A673 (cell line): ENCODE data around the gene BHLHE23. TPM values are rescaled to one million over a fixed set of nuclear protein-coding genes. Genes with fewer than 3 reads are reported as not detected.

Experiments used
- BruUV-seq: library from RNA; stranded (reverse); fragments of 400-500 nt; replicated peaks from 2 replicates; lab custom pipeline; 2021; lab: Mats Ljungman, UMichigan
- CTCF ChIA-PET: fragments of 300-600 bp; sonication (Branson Sonifier 250); formaldehyde crosslinking; loops from one replicate; lab custom pipeline; 2022; ENCODE audit warnings: antibody characterized with exemption; lab: Charles Lee
- POLR2A ChIA-PET: fragments of 300-600 bp; sonication (Branson Sonifier 250); formaldehyde crosslinking; loops from one replicate; lab custom pipeline; 2022; ENCODE audit warnings: antibody characterized with exemption; ENCODE audit not compliant: low non-redundant PET; lab: Charles Lee
- DNase-seq: peaks from one replicate; pipeline ENCODE4 v3.0.0-alpha.2; 2015; ENCODE audit warnings: low spot score
- H3K27ac ChIP-seq: fragments of 200-600 bp; sonication (generic); 2 replicates; pipeline ENCODE4 v1.5.1; 2016; ENCODE audit warnings: mixed run types, low read depth, mild to moderate bottlenecking, mixed read lengths, antibody characterized with exemption, low read length; ENCODE audit not compliant: poor library complexity, severe bottlenecking
- H3K27me3 ChIP-seq: fragments of 200-600 bp; sonication (generic); replicated peaks from 2 replicates; pipeline ENCODE4 v1.6.1; 2017; ENCODE audit warnings: mixed run types, low read depth, mild to moderate bottlenecking, mixed read lengths, antibody characterized with exemption, low read length; ENCODE audit not compliant: insufficient read depth, poor library complexity
- H3K36me3 ChIP-seq: fragments of 200-600 bp; sonication (generic); 2 replicates; pipeline ENCODE4 v1.6.1; 2016; ENCODE audit warnings: mixed run types, mild to moderate bottlenecking, mixed read lengths, antibody characterized with exemption, low read length; ENCODE audit not compliant: insufficient read depth, poor library complexity, severe bottlenecking
- H3K4me1 ChIP-seq: fragments of 200-600 bp; sonication (generic); 2 replicates; pipeline ENCODE4 v1.6.1; 2017; ENCODE audit warnings: mixed run types, mild to moderate bottlenecking, mixed read lengths, antibody characterized with exemption, low read length; ENCODE audit not compliant: insufficient read depth, poor library complexity, severe bottlenecking
- H3K4me3 ChIP-seq: fragments of 200-600 bp; sonication (generic); 2 replicates; pipeline ENCODE4 v1.5.1; 2016; ENCODE audit warnings: low read depth, mixed run types, mild to moderate bottlenecking, mixed read lengths, low read length; ENCODE audit not compliant: poor library complexity, severe bottlenecking
- H3K9me3 ChIP-seq: fragments of 200-600 bp; sonication (generic); 2 replicates; pipeline ENCODE4 v1.6.1; 2016; ENCODE audit warnings: mixed run types, low read depth, mild to moderate bottlenecking, mixed read lengths, antibody characterized with exemption, low read length; ENCODE audit not compliant: poor library complexity, severe bottlenecking
- CTCF ChIP-seq: fragments of 300-800, 200-600 bp; sonication (generic); conservative IDR thresholded peaks from 2 replicates; pipeline ENCODE4 v1.5.1; 2017; ENCODE audit warnings: low read depth, mild to moderate bottlenecking, antibody characterized with exemption, low read length, moderate library complexity, mixed read lengths
- EZH2 ChIP-seq: fragments of 200-600 bp; sonication (generic); IDR thresholded peaks from 2 replicates; pipeline ENCODE4 v1.6.1; 2017; ENCODE audit warnings: borderline replicate concordance, low read depth, mild to moderate bottlenecking, mixed read lengths, antibody characterized with exemption, low read length; ENCODE audit not compliant: poor library complexity, severe bottlenecking
- intact Hi-C: fragments of 100-400 bp; cut with micrococcal nuclease; formaldehyde crosslinking; loops from one replicate; pipeline ENCODE4 v1.10.0; 2022; ENCODE audit not compliant: unreplicated experiment
- total RNA-seq: library from RNA; stranded (reverse); gene quantifications from 2 replicates; pipeline ENCODE4 v1.2.3, GENCODE V29; 2021

BHLHE23 gene
- total RNA-seq, 1 experiment from 2014 or later = not detected

- CTCF ChIA-PET = no interaction called here
- POLR2A ChIA-PET = no interaction called here
- H3K4me1 ChIP-seq = peaks cover 13% of the 10 kb centered on the region
- DNase-seq = peak; percentile 49
- no peaks in the 10 kb centered on the region for H3K9me3 ChIP-seq
- H3K27ac ChIP-seq = no peak overlapping the region
- H3K27me3 ChIP-seq = no peaks in the 10 kb centered on the region
- intact Hi-C loops = no loop called here
- TF ChIP-seq EZH2 = no peak
- TF ChIP-seq CTCF = no peak
- H3K4me3 ChIP-seq = no peak overlapping the region
- BruUV-seq = no TSS peak
- no peaks in the 10 kb centered on the region for H3K36me3 ChIP-seq
Measured at GRCh38 chr20:63027922-63028389, 21.2 kb upstream of the BHLHE23 start.

DNA sequence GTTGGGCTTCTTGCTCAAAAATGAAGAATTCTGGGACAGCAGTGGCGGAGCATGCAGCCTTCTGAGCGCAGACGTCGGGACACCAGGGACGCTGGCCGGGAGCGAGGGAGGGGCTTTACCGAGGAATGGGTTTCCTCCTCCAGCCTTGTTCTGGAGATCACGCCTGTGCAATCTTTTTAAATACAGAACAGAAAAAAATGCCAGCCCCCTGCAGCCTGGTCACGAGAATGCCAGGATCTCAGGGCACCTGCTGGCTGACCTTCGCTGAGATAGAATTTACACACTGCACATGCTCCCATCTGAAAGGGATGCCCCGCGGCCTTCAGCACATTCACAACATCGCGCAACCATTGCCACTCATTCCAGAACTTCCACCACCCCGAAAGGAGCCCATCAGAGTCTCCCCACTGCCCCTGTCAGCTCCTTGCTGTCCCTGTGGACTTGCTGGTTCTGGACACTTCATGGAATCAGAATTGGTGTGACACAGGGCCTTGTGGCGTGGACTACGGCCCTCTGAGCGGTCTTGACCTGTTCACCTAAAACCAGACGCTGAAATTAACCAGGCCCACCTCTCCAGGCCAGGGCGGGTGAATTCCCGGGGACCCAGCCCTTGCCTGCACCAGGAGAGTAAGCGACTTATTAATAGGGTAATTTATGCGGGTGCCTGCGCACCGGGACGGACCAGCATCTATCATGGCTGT lies 20.6 kb upstream of the BHLHE23 start:
- no peak overlapping the region for H3K27ac ChIP-seq
- BruUV-seq = no TSS peak
- intact Hi-C loops = no loop called here
- CTCF ChIA-PET = no interaction called here
- POLR2A ChIA-PET = no interaction called here
- TF ChIP-seq CTCF (no peak), EZH2 (no peak)
- no peak overlapping the region for H3K4me3 ChIP-seq
- no peak for DNase-seq
- no peaks in the 10 kb centered on the region for H3K27me3 ChIP-seq
- H3K4me1 ChIP-seq = peaks cover 13% of the 10 kb centered on the region
- H3K9me3 ChIP-seq = no peaks in the 10 kb centered on the region
- H3K36me3 ChIP-seq = no peaks in the 10 kb centered on the region

- DNase-seq = no peak
- Histone ChIP-seq H3K4me1 (peaks cover 13% of the 10 kb centered on the region), H3K9me3 (no peaks in the 10 kb centered on the region), H3K4me3 (no peak overlapping the region), H3K36me3 (no peaks in the 10 kb centered on the region), H3K27me3 (no peaks in the 10 kb centered on the region), H3K27ac (no peak overlapping the region)
- intact Hi-C loops = no loop called here
- TF ChIP-seq CTCF = no peak
- TF ChIP-seq EZH2 = no peak
- BruUV-seq = no TSS peak
- ChIA-PET CTCF (interaction anchor here (1.1 kb wide), 1 partner anchor 54 kb away, joined by 10 read pairs; no protein-coding TSS in a partner anchor), POLR2A (no interaction called here)
Measured at GRCh38 chr20:63026582-63027165, 19.9 kb upstream of the BHLHE23 start.
